ENCODE data around the gene MAP3K21.
A peak's percentile ranks its signal among the peaks of the same experiment; 100 is the strongest.

The MAP3K21 gene

DNA sequence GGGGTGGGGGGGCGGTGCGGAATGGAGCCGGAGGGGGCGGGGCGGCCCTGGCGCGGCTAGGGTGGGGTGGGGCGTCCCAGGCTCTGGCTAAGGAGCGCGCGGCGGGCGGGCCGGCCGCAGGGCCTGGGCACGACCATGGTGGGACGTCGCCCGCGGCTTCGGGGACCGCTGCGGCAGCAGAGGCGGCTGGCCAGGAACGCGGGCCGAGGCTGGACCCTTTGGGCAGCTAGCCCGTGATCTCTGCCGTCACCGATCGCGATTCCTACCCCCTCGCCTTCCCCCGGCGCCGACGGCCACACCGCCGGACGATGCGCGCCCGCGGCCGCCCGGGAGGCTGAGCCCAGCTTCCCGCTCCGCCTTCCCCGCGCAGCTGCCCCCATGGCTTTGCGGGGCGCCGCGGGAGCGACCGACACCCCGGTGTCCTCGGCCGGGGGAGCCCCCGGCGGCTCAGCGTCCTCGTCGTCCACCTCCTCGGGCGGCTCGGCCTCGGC lies at the start of gene MAP3K21:
MAP3K21 (plus strand) TSS at position 74 of the 491 bp plus-strand sequence; CDS start at position 379, 305 bp downstream.
- no peak for DNase-seq

DNA sequence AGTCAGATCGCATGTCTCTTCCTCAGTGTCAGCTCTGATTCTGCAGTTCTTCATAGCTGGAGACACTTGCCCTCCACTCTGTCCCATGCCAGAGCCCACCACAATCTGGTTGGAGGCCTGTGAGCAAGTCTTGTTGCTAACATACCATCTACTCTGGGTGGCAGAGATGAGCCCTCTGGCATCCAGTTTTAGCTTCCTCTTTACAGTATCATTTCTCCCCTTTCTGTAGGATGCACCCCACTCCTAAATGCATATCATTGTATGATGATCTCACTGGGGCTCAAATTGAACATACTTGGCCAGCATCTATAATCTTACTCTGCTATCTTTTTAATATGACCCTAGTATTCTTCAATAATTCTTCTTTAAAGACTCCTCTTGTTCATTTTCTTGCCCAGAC lies 48.9 kb upstream of the MAP3K21 start:
- DNase-seq = no peak

DNA sequence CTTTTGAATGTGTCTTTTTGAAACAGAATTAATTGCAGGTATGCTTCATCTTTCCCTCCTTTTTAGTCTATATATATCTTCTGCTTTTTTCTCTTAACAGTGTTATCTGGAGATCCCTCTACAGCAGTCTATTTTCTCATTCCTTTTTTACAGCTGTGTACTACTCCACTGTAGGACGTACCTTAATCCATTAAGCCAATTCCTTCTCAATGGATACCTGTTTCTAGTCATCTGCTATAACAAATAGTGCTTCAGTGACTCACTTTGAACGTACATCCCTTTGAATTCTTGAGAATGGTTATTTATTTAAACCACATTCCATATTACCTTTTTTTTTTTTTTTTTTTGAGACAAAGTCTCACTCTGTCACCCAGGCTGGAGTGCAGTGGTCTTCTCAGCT lies 47.6 kb upstream of the MAP3K21 start:
- DNase-seq = no peak

DNA sequence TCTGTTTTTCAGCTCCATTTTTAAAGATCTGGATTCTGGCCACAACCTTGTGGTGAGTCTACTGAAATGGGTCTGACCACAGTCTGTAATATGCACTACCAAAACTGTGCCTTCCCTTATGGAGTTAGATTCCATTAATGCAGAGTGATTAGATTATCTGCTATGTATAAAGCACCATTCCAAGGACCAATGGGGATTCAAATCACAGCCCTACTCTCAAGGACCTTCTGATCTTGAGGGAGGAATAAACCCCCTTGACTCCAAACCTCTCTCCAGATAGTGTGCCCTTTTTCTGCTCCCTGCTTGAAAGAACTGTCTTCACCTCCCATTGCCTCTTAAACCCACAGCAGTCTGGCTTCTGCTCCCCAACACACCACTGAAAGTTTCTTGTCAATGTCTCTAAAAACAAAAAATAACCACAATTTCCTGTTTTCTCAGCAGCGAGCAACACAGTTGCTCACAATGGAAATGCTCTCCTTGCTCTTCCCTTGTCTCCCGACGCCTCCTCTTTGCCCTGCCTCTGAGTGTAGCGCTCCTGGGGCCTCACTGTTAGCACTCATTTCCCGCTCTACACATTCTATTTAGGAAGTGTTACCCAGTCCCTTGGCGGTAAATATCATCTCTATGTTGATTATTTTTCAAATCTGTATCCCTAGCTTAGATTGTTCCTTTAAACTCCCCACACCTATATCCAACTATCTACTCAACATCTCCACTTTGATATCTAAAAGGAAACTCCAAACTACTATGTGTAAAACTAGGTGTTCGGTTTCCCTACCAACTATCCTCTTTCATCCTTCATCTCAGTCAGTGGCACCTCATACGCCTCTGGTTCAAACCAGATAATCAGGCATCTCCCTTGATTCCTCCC lies 45.6 kb upstream of the MAP3K21 start:
- DNase-seq = no peak

DNA sequence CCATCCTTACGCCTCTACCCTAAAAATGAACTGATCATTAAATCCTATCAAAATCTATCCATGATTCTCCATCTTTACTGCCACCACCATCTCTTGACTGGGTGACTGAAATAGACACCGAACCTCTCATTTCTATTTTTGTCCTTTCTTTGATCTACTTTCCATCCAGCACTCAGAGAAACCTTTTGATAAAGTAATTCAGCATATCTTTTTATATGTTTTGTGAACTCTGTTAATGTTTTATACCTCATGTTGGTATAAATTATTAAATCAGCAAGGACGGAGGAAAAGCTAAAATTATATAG lies 45.0 kb upstream of the MAP3K21 start:
- DNase-seq = no peak

DNA sequence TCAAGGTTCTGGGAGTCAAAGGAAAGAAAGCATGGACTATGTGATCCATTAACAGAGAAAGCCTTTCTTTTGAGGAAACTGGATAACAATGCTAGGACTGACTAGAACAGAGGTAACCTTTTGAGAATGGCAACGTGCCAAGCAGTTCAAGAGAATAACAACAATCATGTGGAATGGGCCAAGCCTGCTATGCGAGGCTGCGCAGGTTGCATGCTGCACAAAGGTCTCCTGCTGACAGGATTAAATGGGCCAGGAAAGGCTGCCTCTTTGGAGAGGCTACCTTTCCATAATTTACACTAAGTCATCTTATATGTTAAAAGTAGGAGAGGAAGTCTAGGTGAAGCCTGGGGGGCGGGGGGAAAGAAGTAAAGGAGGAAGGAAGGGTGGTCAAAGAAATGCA lies 37.8 kb upstream of the MAP3K21 start:
- no peak for DNase-seq

DNA sequence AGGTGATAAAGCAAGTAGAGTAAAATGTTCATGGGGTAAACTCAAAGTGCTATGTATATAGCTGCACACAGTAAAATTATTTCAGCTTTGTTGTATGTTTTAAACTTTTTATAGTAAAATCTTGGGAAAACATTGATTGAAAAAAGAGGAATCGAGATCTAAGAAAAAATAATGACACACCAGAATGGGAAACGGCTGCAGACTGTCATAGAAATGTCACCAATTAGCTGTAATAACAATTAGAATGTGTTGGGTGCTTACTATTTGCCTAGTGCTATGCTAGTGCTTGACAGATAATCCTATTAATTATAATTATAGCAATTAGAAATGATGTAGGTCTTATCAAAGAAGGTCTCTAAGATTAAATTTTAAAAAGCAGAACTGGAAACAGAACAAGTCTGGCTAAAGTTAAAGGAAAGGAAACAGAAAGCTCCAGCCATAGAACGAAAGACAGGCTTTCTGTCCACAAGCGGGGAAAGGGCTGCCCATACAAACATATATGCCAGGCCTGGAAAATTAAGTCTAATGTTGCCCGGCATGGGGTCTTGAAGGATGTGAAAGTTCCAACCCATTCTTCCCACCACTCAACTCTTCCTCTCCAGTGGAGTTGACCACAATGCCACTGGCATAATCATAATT lies 37.0 kb upstream of the MAP3K21 start:
- DNase-seq = no peak

DNA sequence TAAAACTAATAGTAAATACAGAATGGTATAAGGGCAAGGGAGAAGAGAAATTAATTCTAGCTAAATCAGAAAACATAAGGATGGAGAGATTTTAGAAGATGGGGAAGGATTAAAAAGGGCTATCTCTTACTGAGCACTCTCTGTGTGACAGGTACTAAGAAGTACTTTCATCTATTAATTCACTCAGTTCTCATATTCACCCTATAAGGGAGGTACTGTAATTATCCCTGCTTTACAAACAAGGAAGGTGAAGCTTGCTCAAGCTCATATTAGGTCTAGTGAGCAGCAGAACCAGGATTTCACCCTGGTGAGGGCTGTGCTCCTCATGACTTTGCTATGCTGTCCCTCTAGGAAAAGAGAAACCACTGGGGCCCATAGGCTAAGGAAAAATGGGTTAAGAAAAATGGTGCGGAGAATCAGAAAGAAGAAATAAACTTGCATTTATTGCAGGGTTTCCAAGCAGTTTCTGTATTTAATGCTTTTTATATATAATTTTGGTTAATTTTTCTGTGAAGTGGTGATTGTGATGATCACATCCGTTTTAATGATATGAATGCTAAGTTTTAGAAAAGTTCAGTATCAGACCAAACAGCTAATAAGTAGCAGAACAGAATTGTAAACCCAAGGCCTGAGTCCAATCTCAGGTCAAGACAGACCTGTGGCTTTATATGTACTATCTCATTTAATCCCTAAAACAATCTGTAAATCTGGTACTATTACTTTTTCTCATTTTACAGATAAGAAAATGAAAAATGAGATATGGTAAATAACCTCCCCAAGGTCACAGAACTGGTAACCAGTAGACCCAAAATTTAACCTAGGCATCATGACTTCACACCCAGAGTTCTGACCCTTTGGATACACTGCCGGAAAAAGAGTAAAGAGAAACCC lies 33.7 kb upstream of the MAP3K21 start:
- DNase-seq = no peak

DNA sequence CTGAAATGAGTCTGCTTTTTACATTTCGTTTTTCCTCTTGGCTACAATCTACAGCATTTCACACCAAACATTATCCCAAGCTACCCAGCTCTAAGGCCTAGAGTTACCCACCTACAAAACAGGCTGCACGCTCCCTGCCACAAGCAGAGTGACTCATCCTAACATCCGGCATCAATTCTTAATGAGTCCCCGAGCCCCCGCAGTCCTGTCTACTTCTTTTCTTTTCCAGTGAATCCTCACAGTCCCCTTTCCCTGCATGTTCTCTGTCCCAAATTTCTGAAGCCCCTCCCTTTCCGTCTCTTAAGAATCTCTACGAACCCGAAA lies 32.6 kb upstream of the MAP3K21 start:
- DNase-seq = no peak

DNA sequence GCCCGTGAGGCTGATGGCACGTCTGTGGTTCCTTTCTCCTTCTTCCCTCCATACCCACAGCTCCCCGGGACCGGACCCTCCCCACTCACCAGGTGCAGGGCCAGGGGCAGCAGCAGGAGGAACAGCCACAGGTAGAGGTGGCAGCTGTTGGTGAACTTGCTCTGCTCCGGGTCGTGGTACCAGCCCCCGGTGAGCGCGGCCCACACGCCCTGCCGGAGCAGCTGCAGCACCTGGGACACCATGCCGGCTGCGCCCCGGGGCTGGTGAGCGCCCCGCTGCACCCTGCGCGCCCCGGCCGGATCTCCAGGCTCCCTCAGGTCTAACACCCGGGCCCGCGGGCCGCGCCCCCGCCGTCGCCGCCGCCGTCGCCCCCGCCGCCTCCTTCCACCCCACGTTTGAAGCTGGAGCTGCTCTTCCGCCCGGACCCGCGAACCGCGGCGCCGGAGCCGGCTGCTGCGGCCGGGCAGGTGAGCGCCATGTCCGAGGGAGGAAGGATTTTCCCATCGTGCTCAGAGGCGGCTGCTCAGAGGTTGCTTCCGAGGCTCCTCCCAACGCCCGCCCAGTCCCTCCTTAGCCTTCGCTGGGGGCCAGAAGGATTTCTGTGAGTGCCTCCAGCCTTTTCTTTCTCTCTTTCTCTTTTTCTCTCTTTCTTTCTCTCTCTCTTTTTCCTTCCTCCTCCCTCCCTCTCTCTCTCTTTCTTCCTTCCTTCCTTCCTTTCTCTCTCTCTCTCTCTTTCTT lies 32.1 kb upstream of the MAP3K21 start, which contains the start of gene PCNX2:
PCNX2 (minus strand) TSS at position 489 of the 738 bp plus-strand sequence; CDS start at position 242, 247 bp downstream.
- peak; percentile 59 for DNase-seq

DNA sequence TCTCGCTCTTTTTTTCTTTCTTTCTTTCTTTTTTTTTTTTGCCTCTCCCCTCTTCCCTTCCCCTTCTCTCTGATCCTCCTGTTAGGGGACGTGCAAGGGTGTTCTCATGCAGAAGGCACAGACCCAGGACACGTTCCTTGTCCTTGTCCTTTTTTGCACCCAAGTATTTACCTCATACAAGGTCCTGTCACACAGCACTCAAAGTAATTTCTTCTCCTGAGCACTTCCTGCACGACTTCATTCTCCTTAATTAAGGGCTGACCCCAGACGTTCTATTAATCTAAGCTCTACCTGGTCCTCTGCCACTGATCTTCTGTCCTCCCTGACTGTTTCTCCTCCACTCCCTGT lies 31.6 kb upstream of the MAP3K21 start:
- no peak for DNase-seq

DNA sequence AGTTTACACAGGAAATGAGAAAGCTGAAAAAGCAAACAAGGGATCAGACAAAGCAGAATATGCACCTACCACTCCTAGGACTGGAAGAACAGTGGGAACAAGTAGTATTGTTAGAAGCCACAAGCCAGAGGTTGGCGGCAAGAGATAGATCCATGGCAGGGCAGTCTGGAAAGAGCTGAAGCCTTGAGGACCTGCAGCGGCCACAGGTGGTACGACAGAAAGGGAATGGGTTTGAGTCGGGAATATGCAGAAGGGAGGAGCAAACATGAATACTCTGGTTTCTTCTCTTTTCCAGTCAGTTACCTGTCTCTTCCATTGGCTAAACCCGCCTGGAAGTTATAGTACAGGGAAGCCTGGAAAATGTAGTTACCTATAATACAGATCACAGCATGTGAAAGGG lies 28.1 kb upstream of the MAP3K21 start:
- no peak for DNase-seq

DNA sequence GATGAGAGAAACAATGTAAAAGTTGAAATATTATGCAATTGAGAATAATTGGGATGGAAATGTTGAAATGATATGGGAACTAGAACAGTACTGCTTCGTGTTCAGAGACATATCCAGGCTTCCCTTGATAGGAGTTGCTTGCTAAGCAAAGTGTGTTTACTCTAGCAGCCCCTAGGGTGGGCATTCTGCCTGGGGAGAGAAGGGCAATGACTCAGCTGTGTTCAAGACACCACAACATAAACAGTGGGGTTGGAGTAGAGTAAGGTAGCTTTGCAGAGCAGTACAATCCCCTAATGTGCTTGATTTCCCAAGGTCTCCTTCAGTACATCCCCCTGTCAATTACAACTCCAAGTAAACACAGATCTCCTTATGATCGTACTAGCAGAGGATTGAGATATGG lies 27.2 kb upstream of the MAP3K21 start:
- no peak for DNase-seq

DNA sequence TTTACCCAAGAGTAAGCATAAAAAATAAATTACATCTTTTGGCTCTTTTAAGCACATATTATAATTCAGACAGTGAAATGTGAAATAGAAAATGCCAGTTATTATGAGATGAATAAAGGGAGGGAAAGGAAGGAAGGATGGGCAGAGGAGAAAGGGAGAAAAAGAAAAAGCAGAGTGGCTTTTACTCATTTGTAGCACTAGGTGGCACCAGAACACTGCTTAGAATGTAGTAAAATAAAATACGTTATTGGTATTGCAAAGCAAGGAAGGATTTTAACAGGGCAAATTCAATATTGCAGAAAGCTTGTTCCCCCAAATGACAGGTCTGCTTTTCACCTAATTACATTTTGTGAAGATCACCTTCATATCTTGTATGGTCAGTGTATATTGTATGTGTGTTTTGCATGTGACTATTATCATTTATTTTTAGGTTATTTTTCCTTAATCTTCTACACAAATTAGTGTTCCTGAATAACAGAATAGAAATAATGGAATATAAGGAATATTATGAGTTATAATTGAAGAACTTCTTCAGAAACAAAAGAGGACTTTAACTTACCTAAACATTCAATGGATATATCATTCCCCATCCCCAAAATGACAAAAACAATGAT lies 22.9 kb upstream of the MAP3K21 start:
- no peak for DNase-seq

DNA sequence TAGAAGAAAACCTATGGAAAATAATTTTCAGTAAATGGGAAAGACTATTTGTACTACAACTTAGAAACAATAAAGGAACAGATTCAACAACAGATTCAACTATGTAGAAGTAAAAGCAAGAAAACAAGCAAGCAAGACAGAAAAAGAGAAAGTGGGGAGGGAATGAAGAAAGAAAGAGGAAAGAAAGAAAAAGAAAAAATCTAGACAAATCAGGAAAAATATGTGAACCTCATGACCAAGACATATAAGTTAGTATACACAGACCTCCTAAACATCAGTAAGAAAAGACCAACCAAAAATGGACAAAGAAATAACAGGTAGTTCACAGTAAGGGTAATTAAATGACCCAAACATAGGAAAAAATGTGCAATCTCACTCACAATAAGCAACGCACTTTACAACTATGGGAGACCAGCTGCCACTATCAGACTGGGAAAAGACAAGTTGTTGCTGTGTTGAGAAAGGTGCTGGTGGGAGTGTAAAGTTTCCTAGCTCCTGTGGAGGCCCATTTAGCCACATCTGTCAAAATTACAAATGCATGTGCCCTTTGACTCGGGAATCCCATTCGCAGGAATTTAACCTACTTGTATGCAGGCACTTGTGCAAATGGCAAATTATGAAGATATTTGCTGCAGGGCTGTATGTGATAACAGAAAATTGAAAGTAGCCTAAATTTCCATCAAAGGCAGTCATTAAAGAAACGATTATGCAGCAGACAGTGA lies 13.9 kb upstream of the MAP3K21 start:
- no peak for DNase-seq

DNA sequence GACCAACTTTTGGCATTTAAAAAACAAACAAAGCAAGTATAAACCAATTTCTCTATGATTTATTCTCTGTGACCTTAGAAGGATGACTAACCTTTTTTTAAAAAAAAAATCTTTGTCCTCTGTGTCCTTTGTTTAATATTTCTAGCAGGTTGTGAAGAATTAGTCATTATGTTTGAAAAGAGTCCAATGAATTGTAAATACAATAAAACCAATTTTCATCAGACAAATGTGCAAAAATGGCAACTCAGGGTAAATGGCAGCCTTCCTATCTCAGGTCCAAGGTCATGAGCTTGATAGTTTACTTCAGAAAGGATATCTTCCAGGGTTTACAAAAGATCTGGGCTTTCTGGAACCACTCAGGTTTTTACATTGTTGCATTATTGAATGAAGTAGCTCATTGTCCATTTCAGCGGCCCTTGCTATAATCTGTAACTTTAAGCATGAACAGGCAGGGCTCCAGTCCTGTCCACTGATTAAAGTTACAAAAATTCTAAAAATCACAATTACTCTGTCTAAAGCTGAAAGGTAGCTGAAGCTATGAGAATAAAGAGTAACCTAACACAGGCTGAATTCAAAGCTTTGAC lies 11.7 kb upstream of the MAP3K21 start:
- DNase-seq = no peak

DNA sequence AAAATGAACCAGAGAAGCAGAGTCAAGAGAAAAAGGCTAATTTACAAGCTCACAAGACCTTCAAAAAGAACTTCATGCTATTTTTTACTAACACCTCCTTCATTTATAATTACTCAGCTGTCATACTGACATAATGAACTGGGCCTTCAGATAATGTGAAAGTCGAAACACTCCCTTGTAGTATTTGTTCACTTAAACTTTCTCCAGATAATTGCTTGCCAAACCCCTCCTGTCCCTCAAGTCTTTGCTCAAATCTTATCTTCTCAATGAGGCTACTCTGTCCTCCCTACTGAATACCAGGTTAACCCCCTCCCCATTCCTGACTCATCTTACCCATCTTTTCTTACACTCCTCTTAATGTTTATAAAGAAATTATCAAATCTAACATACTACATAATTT lies 11.1 kb upstream of the MAP3K21 start:
- no peak for DNase-seq

DNA sequence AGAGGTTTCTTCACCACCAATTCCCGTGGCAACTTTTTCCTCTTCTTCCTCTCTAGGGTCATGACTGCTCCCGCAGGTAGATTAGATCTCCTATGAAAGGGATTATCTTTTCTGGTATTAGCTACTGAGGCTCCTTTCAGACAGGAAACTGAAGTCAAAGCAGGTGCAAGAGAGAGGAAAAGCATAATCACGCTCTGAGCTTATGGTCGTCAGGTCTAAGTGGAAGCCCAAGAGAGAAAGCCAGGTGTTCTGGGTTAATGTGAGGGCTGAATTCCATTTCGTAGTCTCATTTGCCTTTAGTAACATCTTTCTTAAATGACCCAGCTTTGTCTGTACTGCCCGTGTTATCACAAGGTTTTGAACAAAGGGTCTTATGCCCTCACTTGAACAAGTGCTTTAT lies 8.3 kb upstream of the MAP3K21 start:
- no peak for DNase-seq

DNA sequence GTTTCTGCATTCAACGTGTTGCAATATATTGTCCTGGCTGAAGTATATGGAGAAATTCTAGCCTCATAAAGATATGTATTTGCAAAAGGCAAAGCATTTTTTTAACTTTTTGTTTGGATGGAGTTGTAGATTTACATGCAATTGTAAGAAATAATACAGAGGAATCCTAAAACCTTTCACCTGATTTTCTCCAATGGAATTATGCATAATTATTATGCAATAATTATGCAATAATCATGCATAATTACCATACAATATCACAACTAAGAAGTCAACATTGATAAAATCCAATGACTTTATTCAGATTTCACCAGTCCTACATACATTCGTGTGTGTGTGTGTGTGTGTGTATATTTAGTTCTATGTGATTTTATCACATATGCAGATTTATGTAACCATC lies 7.5 kb upstream of the MAP3K21 start:
- no peak for DNase-seq

DNA sequence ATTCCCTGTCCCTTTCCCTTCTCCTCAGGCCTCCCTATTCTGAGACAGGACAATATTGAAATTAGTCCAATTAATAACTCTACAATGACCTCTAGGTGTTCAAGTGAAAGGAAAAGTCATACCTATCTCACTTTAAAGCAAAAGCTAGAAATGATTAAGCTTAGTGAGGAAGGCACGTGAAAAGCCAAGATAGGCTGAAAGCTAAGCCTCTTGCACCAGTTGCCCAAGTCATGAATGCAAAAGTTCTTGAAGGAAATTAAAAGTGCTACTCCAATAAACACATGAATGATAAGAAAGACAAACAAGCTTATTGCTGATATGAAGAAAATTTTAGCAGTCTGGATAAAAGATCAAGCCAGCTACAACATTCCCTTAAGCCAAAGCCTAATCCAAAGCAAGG lies 3.8 kb upstream of the MAP3K21 start:
- no peak for DNase-seq

DNA sequence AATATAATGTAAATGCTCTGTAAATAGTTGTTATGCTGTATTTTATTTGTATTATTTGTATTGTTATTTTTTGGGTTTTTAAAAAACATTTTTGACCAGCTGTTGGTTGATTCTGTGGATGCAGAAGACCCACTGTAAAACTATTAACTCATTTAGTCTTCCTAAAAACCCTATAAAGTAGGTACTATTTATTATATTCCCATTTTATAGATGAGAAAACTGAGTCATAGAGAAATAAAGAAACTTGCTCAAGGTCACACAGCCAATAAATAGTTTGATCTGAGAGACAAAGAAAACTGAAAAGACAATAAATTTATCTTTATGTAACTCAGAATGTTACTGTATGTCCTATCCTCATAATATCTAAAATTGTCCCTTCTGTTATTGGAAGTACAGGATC lies 1.2 kb upstream of the MAP3K21 start:
- no peak for DNase-seq
